Peyer's patch (tissue), 4 donors: ENCODE results near the gene WDR7. TPM values are rescaled to one million over a fixed set of nuclear protein-coding genes. Genes with fewer than 3 reads are reported as not detected.

Experiments used
- DNase-seq, 3 donors: peaks; one replicate each; pipeline ENCODE4 v3.0.0-alpha.2; 2017 to 2019
- H3K27ac ChIP-seq, 4 donors: fragments of 200-600 bp; sonication (generic); one replicate each; pipeline ENCODE4 v1.5.1; 2016 to 2019
- H3K27me3 ChIP-seq, 2 donors: fragments of 200-600 bp; sonication (generic); one replicate each; pipeline ENCODE4 v1.5.1; 2019
- H3K36me3 ChIP-seq, 3 donors: fragments of 200-600 bp; sonication (generic); one replicate each; pipeline ENCODE4 v1.5.1; 2016 to 2019
- H3K4me1 ChIP-seq, 4 donors: fragments of 200-600 bp; sonication (generic); one replicate each; pipeline ENCODE4 v1.5.1; 2016 to 2019
- H3K4me3 ChIP-seq, 4 donors: fragments of 200-600 bp; sonication (generic); 1 replicate in 3 of 4; 2 replicates in 1 of 4; pipeline ENCODE4 v1.5.1; 2016 to 2019; ENCODE audit warnings: mild to moderate bottlenecking in 1 of 4
- H3K9me3 ChIP-seq, 4 donors: fragments of 200-600 bp; sonication (generic); one replicate each; pipeline ENCODE4 v1.5.1; 2016 to 2019; ENCODE audit warnings: mild to moderate bottlenecking in 1 of 4
- CTCF ChIP-seq, 6 experiments: fragments of 450-650 bp in 4 of 6; fragments of 200-600 bp in 2 of 6; sonication (generic) in 1 of 6; IDR thresholded peaks; one replicate each; pipeline ENCODE4 v1.5.1; 2017 to 2019; ENCODE audit warnings: antibody characterized with exemption in 6 of 6, mild to moderate bottlenecking in 3 of 6, moderate library complexity in 1 of 6
- POLR2A ChIP-seq, 2 donors: fragments of 450-650 bp; IDR thresholded peaks; one replicate each; pipeline ENCODE4 v1.5.1; 2017; ENCODE audit warnings: antibody characterized with exemption in 2 of 2, mild to moderate bottlenecking in 2 of 2, moderate library complexity in 2 of 2
- total RNA-seq, 4 donors: library from RNA; depleted of rRNA; stranded (reverse); fragments of >200 nt; gene quantifications; one replicate each; pipeline ENCODE4 v1.1.0, GENCODE V29; 2016

WDR7 gene
- total RNA-seq, 4 donors from 2014 or later = 28.0 to 60.2 (median 34.4) TPM

DNA sequence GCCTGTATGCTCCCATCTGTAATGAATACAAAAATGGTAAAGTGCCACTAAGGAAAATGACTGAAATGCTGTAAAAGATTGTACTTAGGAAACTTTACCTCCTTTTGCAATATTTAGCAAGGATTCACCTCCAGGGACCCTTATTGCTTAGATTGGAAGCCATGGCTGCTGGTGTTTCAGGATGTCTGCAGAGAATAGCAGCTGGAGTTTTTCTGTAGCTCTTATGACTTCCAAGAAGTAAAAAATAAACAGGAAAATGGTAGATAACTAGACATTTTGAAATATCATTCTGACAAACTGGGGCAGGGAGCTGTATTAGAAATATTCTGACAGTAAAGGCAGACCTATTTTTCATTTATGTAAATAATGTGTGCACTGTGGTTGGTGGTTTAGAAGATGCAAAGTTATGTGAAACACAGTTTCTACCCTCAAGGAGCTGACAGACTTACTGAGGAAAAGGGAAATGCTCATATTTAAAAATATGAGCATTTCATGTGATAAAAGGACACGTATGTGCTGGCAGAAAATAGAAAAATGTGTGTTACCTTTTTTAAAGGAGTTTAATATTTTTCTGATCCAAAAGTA is 270.8 kb downstream of the WDR7 start:
- no peaks in the 10 kb centered on the region for H3K4me1 ChIP-seq
- TF ChIP-seq POLR2A (IDR thresholded peaks at IDR 0.05) (no peak), CTCF (IDR thresholded peaks at IDR 0.05) (no peak)
- no peak overlapping the region for H3K4me3 ChIP-seq
- no peaks in the 10 kb centered on the region for H3K9me3 ChIP-seq
- no peak for DNase-seq
- no peak overlapping the region for H3K27ac ChIP-seq
- no peaks in the 10 kb centered on the region for H3K27me3 ChIP-seq
- no peaks in the 10 kb centered on the region for H3K36me3 ChIP-seq

GRCh38 chr18:56926734-56927133 is 275.6 kb downstream of the WDR7 start:
- Histone ChIP-seq H3K27me3 (no peaks in the 10 kb centered on the region), H3K4me3 (no peak overlapping the region), H3K9me3 (no peaks in the 10 kb centered on the region), H3K27ac (no peak overlapping the region), H3K36me3 (no peaks in the 10 kb centered on the region), H3K4me1 (no peaks in the 10 kb centered on the region)
- DNase-seq = no peak
- TF ChIP-seq POLR2A (IDR thresholded peaks at IDR 0.05) (no peak), CTCF (IDR thresholded peaks at IDR 0.05) (no peak)

- H3K36me3 ChIP-seq = no peaks in the 10 kb centered on the region
- H3K9me3 ChIP-seq = no peaks in the 10 kb centered on the region
- TF ChIP-seq CTCF (IDR thresholded peaks at IDR 0.05) (no peak), POLR2A (IDR thresholded peaks at IDR 0.05) (no peak)
- H3K4me1 ChIP-seq = no peaks in the 10 kb centered on the region
- no peak overlapping the region for H3K27ac ChIP-seq
- H3K4me3 ChIP-seq = no peak overlapping the region
- H3K27me3 ChIP-seq = no peaks in the 10 kb centered on the region
- DNase-seq = no peak
These were observed 276.6 kb downstream of the WDR7 start for GRCh38 chr18:56927786-56928185.

DNA sequence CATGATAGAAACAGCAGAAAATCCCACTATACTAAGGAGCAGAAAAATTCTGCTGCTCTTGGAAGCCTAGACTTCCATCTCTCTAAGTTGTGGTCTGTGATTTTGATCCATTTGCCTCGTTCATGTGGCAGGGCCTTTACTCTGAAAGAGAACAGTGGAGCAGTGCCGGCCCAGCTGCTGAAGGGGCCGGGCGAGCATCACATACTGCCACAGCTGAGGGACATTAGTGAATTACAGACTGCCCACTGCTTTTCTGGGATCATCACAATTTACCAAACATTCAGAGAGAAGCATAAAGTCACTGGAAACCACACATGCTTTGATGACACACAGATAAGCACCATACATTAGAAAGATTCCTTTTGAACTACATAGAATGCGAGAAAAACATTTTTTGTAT is 278.7 kb downstream of the WDR7 start:
- Histone ChIP-seq H3K27me3 (no peaks in the 10 kb centered on the region), H3K36me3 (no peaks in the 10 kb centered on the region), H3K27ac (no peak overlapping the region), H3K4me1 (no peaks in the 10 kb centered on the region), H3K9me3 (no peaks in the 10 kb centered on the region), H3K4me3 (no peak overlapping the region)
- no peak for DNase-seq
- TF ChIP-seq POLR2A (IDR thresholded peaks at IDR 0.05) (no peak), CTCF (IDR thresholded peaks at IDR 0.05) (no peak)

GRCh38 chr18:56933472-56933871 is 282.3 kb downstream of the WDR7 start:
- Histone ChIP-seq H3K27me3 (no peaks in the 10 kb centered on the region), H3K27ac (no peak overlapping the region), H3K4me3 (no peak overlapping the region), H3K4me1 (no peaks in the 10 kb centered on the region), H3K36me3 (no peaks in the 10 kb centered on the region), H3K9me3 (no peaks in the 10 kb centered on the region)
- no peak for DNase-seq
- no peak for TF ChIP-seq CTCF (IDR thresholded peaks at IDR 0.05)
- no peak for TF ChIP-seq POLR2A (IDR thresholded peaks at IDR 0.05)

DNA sequence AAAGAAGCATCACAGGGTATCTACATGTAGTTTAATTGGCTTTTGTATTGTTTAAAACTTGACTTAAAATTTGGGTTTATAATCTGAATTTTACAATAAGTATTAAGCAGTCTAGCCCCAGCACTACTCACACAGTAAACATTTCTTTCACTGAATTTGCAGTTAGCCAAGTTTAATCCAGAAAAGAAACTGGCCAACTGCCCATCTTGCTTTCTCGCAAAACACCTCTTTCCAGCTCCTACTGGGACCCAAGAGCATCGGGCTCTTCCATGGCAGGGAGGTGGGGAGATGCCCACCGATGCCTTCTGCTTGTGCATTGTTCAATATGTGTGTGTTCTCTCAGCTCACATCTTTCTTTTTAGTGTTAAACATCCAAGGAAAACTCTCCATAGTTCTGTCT is 283.0 kb downstream of the WDR7 start:
- H3K27me3 ChIP-seq = no peaks in the 10 kb centered on the region
- TF ChIP-seq POLR2A (IDR thresholded peaks at IDR 0.05) (no peak), CTCF (IDR thresholded peaks at IDR 0.05) (no peak)
- H3K4me1 ChIP-seq = no peaks in the 10 kb centered on the region
- no peak overlapping the region for H3K27ac ChIP-seq
- H3K9me3 ChIP-seq = no peaks in the 10 kb centered on the region
- peaks cover 0 to 2% (median 0%) of the 10 kb centered on the region in 3 donors for H3K36me3 ChIP-seq
- DNase-seq = no peak
- no peak overlapping the region for H3K4me3 ChIP-seq
